Measurements from ENCODE around the gene PLEKHG5.

The PLEKHG5 gene

GRCh38 chr1:6425658-6426057 is 65.8 kb downstream of the PLEKHG5 start:
- no peak for DNase-seq (ENCODE audit: low read depth, low spot score)

GRCh38 chr1:6424619-6425593 is 66.6 kb downstream of the PLEKHG5 start, which contains the start of gene ESPN:
TSS of gene ESPN (plus strand) at chr1:6424776. CDS start at chr1:6424956, 180 bp downstream.
- DNase-seq (ENCODE audit: low read depth, low spot score), result no peak

GRCh38 chr1:6424000-6424565 is 67.4 kb downstream of the PLEKHG5 start:
- DNase-seq (ENCODE audit: low read depth, low spot score), result peak; percentile 34

GRCh38 chr1:6423321-6423999 is 68.0 kb downstream of the PLEKHG5 start:
- peak; percentile 80 for DNase-seq (ENCODE audit: low read depth, low spot score)

GRCh38 chr1:6421266-6421665 is 70.2 kb downstream of the PLEKHG5 start:
- no peak for DNase-seq (ENCODE audit: low read depth, low spot score)

GRCh38 chr1:6420454-6421042 is 70.9 kb downstream of the PLEKHG5 start:
- peak; percentile 26 for DNase-seq (ENCODE audit: low read depth, low spot score)

GRCh38 chr1:6419804-6420453 is 71.5 kb downstream of the PLEKHG5 start, which contains the start of gene HES2:
TSS of gene HES2 (minus strand) at chr1:6419919. CDS start at chr1:6419820, 99 bp downstream.
- DNase-seq (ENCODE audit: low read depth, low spot score), result peak; percentile 40

GRCh38 chr1:6419397-6419803 is 72.1 kb downstream of the PLEKHG5 start:
- no peak for DNase-seq (ENCODE audit: low read depth, low spot score)

GRCh38 chr1:6418668-6419396 is 72.6 kb downstream of the PLEKHG5 start:
- no peak for DNase-seq (ENCODE audit: low read depth, low spot score)

- no peak for DNase-seq (ENCODE audit: low read depth, low spot score)
These were observed 73.4 kb downstream of the PLEKHG5 start for GRCh38 chr1:6417961-6418667.
